SK-MEL-5 (cell line): ENCODE measurements around the gene SCML2. TPM values are rescaled to one million over a fixed set of nuclear protein-coding genes. Genes with fewer than 3 reads are reported as not detected.
"Not testable (repeated sequence)": the region's sequence is repeated elsewhere in the genome, so short reads cannot be mapped to it uniquely, and the experiment has no call there.

Source experiments
- DNase-seq: peaks from one replicate; pipeline ENCODE4 v3.0.0-alpha.2; 2016; ENCODE audit warnings: low read depth, low spot score
- in situ Hi-C: cut with HindIII; loops from 2 replicates; pipeline ENCODE4 v1.10.0; 2016; ENCODE audit warnings: low sequenced_read_pairs, high pct_unique_total_duplicates, low pct_unique_long_range_greater_than_20kb
- total RNA-seq: library from RNA; depleted of rRNA; stranded (reverse); fragments of >200 nt; shearing (Covaris generic); gene quantifications from 2 replicates; pipeline ENCODE4 v1.2.3, GENCODE V29; 2014

The SCML2 gene
- total RNA-seq, 1 experiment from 2014 or later, result 3.4 TPM

- in situ Hi-C loops, result no loop called here
Observed at GRCh38 chrX:18288716-18289115, 65.8 kb downstream of the SCML2 start.

GRCh38 chrX:18286322-18286831, 68.1 kb downstream of the SCML2 start:
- in situ Hi-C loops, result no loop called here
- DNase-seq, result peak; percentile 44

More at GRCh38 chrX:18288716-18289115, 65.8 kb downstream of the SCML2 start:
- no peak for DNase-seq

- in situ Hi-C loops, result no loop called here
- no peak for DNase-seq
Observed at GRCh38 chrX:18278449-18278848, 76.0 kb downstream of the SCML2 start.

- no peak for DNase-seq
- in situ Hi-C loops, result no loop called here
Observed at GRCh38 chrX:18272222-18272621, 82.3 kb downstream of the SCML2 start.

- no peak for DNase-seq
- in situ Hi-C loops, result no loop called here
Observed at GRCh38 chrX:18271725-18272124, 82.8 kb downstream of the SCML2 start.

- in situ Hi-C loops, result no loop called here
- no peak for DNase-seq
Observed at GRCh38 chrX:18271309-18271708, 83.2 kb downstream of the SCML2 start.

GRCh38 chrX:18255059-18255458, 99.4 kb downstream of the SCML2 start:
- DNase-seq, result no peak
- in situ Hi-C loops, result no loop called here

- DNase-seq, result no peak
- in situ Hi-C loops, result no loop called here
Observed at GRCh38 chrX:18252644-18253359, 101.7 kb downstream of the SCML2 start.

- DNase-seq, in situ Hi-C loops: not testable (repeated sequence)
Observed at GRCh38 chrX:18229646-18230045, 124.8 kb downstream of the SCML2 start.

GRCh38 chrX:18228069-18228468, 126.4 kb downstream of the SCML2 start:
- no peak for DNase-seq
- in situ Hi-C loops, result no loop called here

GRCh38 chrX:18227458-18227857, 127.0 kb downstream of the SCML2 start:
- no peak for DNase-seq
- in situ Hi-C loops, result no loop called here

GRCh38 chrX:18220786-18221185, 133.7 kb downstream of the SCML2 start, which contains the start of gene BEND2:
Gene BEND2 (minus strand): TSS chrX:18220886. CDS start chrX:18220750, 136 bp downstream.
- in situ Hi-C loops, result no loop called here

GRCh38 chrX:18210470-18210869, 144.0 kb downstream of the SCML2 start:
- in situ Hi-C loops, result no loop called here
- DNase-seq, result peak; percentile 24

More at GRCh38 chrX:18220786-18221185, 133.7 kb downstream of the SCML2 start, which contains the start of gene BEND2:
- no peak for DNase-seq

- in situ Hi-C loops, result no loop called here
- DNase-seq, result peak; percentile 9
Observed at GRCh38 chrX:18206657-18207056, 147.8 kb downstream of the SCML2 start.

GRCh38 chrX:18203631-18204030, 150.9 kb downstream of the SCML2 start:
- no peak for DNase-seq
- in situ Hi-C loops, result no loop called here

GRCh38 chrX:18194688-18195087, 159.8 kb downstream of the SCML2 start:
- in situ Hi-C loops, result no loop called here
- DNase-seq, result no peak
